ENCODE results near the gene TRNP1.

- TF ChIP-seq EP300 (IDR thresholded peaks at IDR 0.05; ENCODE audit: borderline replicate concordance) (peak; percentile 53; the same call in 1 of the 2 replicates), MAX (IDR thresholded peaks at IDR 0.05) (peak; percentile 34; the same call in 1 of the 2 replicates), CREB1 (IDR thresholded peaks at IDR 0.05; ENCODE audit: low read depth) (no peak), YY1 (IDR thresholded peaks at IDR 0.05; ENCODE audit: low read depth) (no peak), NFIC (IDR thresholded peaks at IDR 0.05) (peak; percentile 42; the same call in 1 of the 2 replicates), ZBTB7A (IDR thresholded peaks at IDR 0.05; ENCODE audit: low read depth) (no peak), FOXM1 (IDR thresholded peaks at IDR 0.05; ENCODE audit: borderline replicate concordance, low read depth) (no peak), RAD21 (IDR thresholded peaks at IDR 0.05; ENCODE audit: low read depth) (no peak)
Measured at GRCh38 chr1:27009601-27010197, 16.2 kb downstream of the TRNP1 start.

Measured in Ishikawa (cell line).